ENCODE results near the gene ESR2.
A peak's percentile ranks its signal among the peaks of the same experiment; 100 is the strongest.
"Not testable (repeated sequence)": the region's sequence is repeated elsewhere in the genome, so short reads cannot be mapped to it uniquely, and the experiment has no call there.

The ESR2 gene

GRCh38 chr14:64220056-64220455, 74.1 kb downstream of the ESR2 start:
- no peak for DNase-seq

- DNase-seq: no peak
Observed at GRCh38 chr14:64218344-64219240, 75.6 kb downstream of the ESR2 start.

- no peak for DNase-seq
Observed at GRCh38 chr14:64217834-64218233, 76.3 kb downstream of the ESR2 start.

GRCh38 chr14:64217308-64217707, 76.9 kb downstream of the ESR2 start:
- DNase-seq: no peak

GRCh38 chr14:64215978-64216377, 78.2 kb downstream of the ESR2 start:
- no peak for DNase-seq

GRCh38 chr14:64215274-64215673, 78.9 kb downstream of the ESR2 start:
- DNase-seq: no peak

GRCh38 chr14:64213853-64214570, 80.2 kb downstream of the ESR2 start:
- no peak for DNase-seq

- DNase-seq: no peak
Observed at GRCh38 chr14:64213086-64213485, 81.1 kb downstream of the ESR2 start.

GRCh38 chr14:64212666-64213065, 81.5 kb downstream of the ESR2 start:
- DNase-seq: no peak

- DNase-seq: not testable (repeated sequence)
Observed at GRCh38 chr14:64210912-64211311, 83.3 kb downstream of the ESR2 start.

GRCh38 chr14:64210216-64210615, 84.0 kb downstream of the ESR2 start:
- DNase-seq: no peak

- DNase-seq: no peak
Observed at GRCh38 chr14:64209444-64210131, 84.6 kb downstream of the ESR2 start.

GRCh38 chr14:64208981-64209380, 85.2 kb downstream of the ESR2 start:
- no peak for DNase-seq

- DNase-seq: no peak
Observed at GRCh38 chr14:64208261-64208660, 85.9 kb downstream of the ESR2 start.

- DNase-seq: no peak
Observed at GRCh38 chr14:64203366-64204006, 90.7 kb downstream of the ESR2 start.

- DNase-seq: no peak
Observed at GRCh38 chr14:64202716-64203115, 91.5 kb downstream of the ESR2 start.

- DNase-seq: no peak
Observed at GRCh38 chr14:64201921-64202545, 92.1 kb downstream of the ESR2 start.

- no peak for DNase-seq
Observed at GRCh38 chr14:64201296-64201695, 92.9 kb downstream of the ESR2 start.

GRCh38 chr14:64200170-64200569, 94.0 kb downstream of the ESR2 start:
- no peak for DNase-seq

GRCh38 chr14:64198486-64198885, 95.7 kb downstream of the ESR2 start:
- DNase-seq: no peak

GRCh38 chr14:64197996-64198395, 96.2 kb downstream of the ESR2 start:
- DNase-seq: no peak

GRCh38 chr14:64196814-64197411, 97.3 kb downstream of the ESR2 start:
- DNase-seq: peak; percentile 8
